SK-N-SH (cell line): ENCODE measurements around the gene KEL.

Experiments used
- CTCF ChIP-seq: fragments of 200-600 bp; sonication (generic); IDR thresholded peaks from 2 replicates; pipeline ENCODE4 v1.6.1; 2017; ENCODE audit warnings: antibody characterized with exemption, mild to moderate bottlenecking, moderate library complexity
- MEF2A ChIP-seq: IDR thresholded peaks from 2 replicates; pipeline ENCODE4 v1.4.0; 2012; ENCODE audit warnings: low read depth, borderline replicate concordance

GRCh38 chr7:142930126-142930730 lies 31.9 kb downstream of the KEL start:
- TF ChIP-seq MEF2A, result no peak
- TF ChIP-seq CTCF, result no peak
